ENCODE results near the gene SLC9A3. TPM values are rescaled to one million over a fixed set of nuclear protein-coding genes. Genes with fewer than 3 reads are reported as not detected.
"Not testable (repeated sequence)": the region's sequence is repeated elsewhere in the genome, so short reads cannot be mapped to it uniquely, and the experiment has no call there.

Gene SLC9A3
- total and polyA plus RNA-seq, 12 donors: 0.53 to 1.5 (median 1.0) TPM

GRCh38 chr5:476814-477175 lies 47.5 kb downstream of the SLC9A3 start:
- peaks cover 8 to 25% (median 18%) of the 10 kb centered on the region in 9 donors for H3K4me1 ChIP-seq
- no peak overlapping the region for H3K27ac ChIP-seq
- no peaks in the 10 kb centered on the region for H3K9me3 ChIP-seq
- DNase-seq (peak in 1 of 2 donors; percentile 7), ATAC-seq (no peak)
- TF ChIP-seq CTCF (IDR thresholded peaks at IDR 0.05): no peak
- H3K4me3 ChIP-seq: no peak overlapping the region
- H3K36me3 ChIP-seq: no peaks in the 10 kb centered on the region
- 63 to 66% methylated on average over 9 of the region's 9 CpGs for WGBS, 2 donors
- intact Hi-C loops (cut with DNase I): no loop called here
- peaks cover 24 to 74% (median 69%) of the 10 kb centered on the region in 7 donors for H3K27me3 ChIP-seq

- H3K9me3 ChIP-seq: no peaks in the 10 kb centered on the region
- H3K4me1 ChIP-seq: peaks cover 9 to 31% (median 22%) of the 10 kb centered on the region in 9 donors
- 74 to 75% methylated on average over 51 of the region's 51 CpGs for WGBS, 2 donors
- H3K36me3 ChIP-seq: no peaks in the 10 kb centered on the region
- intact Hi-C loops (cut with DNase I): no loop called here
- H3K27me3 ChIP-seq: peaks cover 24 to 71% (median 66%) of the 10 kb centered on the region in 7 donors
- no peak overlapping the region for H3K27ac ChIP-seq
- no peak overlapping the region for H3K4me3 ChIP-seq
- TF ChIP-seq CTCF (IDR thresholded peaks at IDR 0.05): no peak
- DNase-seq (peak in 1 of 2 donors; percentile 14), ATAC-seq (no peak)
These were observed 48.0 kb downstream of the SLC9A3 start for GRCh38 chr5:476102-476813.

GRCh38 chr5:475704-476101 lies 48.5 kb downstream of the SLC9A3 start:
- Histone ChIP-seq H3K36me3 (peaks cover 0 to 5% (median 0%) of the 10 kb centered on the region in 9 donors), H3K4me1 (peaks cover 9 to 31% (median 22%) of the 10 kb centered on the region in 9 donors), H3K27ac (no peak overlapping the region), H3K9me3 (no peaks in the 10 kb centered on the region), H3K27me3 (peaks cover 21 to 66% (median 60%) of the 10 kb centered on the region in 7 donors), H3K4me3 (no peak overlapping the region)
- intact Hi-C loops (cut with DNase I): no loop called here
- TF ChIP-seq CTCF (IDR thresholded peaks at IDR 0.05): no peak
- DNase-seq: peak in 1 of 2 donors; percentile 6
- ATAC-seq: no peak
- 57 to 61% methylated on average over 8 of the region's 8 CpGs for WGBS, 2 donors

- Histone ChIP-seq H3K4me3 (peak overlapping the region in 8 of 10 donors; percentile 19 to 43 (median 24)), H3K27ac (no peak overlapping the region), H3K27me3 (peaks cover 15 to 60% (median 54%) of the 10 kb centered on the region in 7 donors), H3K36me3 (peaks cover 0 to 7% (median 0%) of the 10 kb centered on the region in 9 donors), H3K4me1 (peaks cover 9 to 32% (median 22%) of the 10 kb centered on the region in 9 donors), H3K9me3 (no peaks in the 10 kb centered on the region)
- ATAC-seq: no peak
- DNase-seq: peak in 1 of 2 donors; percentile 15
- WGBS, 2 donors: 19 to 20% methylated on average over 48 to 50 of the region's 50 CpGs
- TF ChIP-seq CTCF (IDR thresholded peaks at IDR 0.05): no peak
- intact Hi-C loops (cut with DNase I): loop anchor here in 1 of 10 donors (5.0 kb wide), 1 partner anchor 137 kb away; the partner anchor contains the start of gene CEP72
These were observed 49.2 kb downstream of the SLC9A3 start for GRCh38 chr5:474840-475661.

GRCh38 chr5:474232-474839 lies 49.9 kb downstream of the SLC9A3 start:
- H3K27ac ChIP-seq, ATAC-seq, DNase-seq, H3K9me3 ChIP-seq: not testable (repeated sequence)
- peaks cover 0 to 13% (median 0%) of the 10 kb centered on the region in 9 donors for H3K36me3 ChIP-seq
- peak overlapping the region in 9 of 10 donors; percentile 63 to 98 (median 90) for H3K4me3 ChIP-seq
- peaks cover 8 to 53% (median 47%) of the 10 kb centered on the region in 7 donors for H3K27me3 ChIP-seq
- H3K4me1 ChIP-seq: peaks cover 9 to 32% (median 22%) of the 10 kb centered on the region in 9 donors
- WGBS, 2 donors: 0 to 3% methylated on average over 8 to 9 of the region's 50 CpGs
- intact Hi-C loops (cut with DNase I): loop anchor here in 1 of 10 donors (5.0 kb wide), 1 partner anchor 138 kb away; the partner anchor contains the start of gene CEP72

Measured in heart right ventricle (tissue), 16 donors.